Loucy (cell line): Measurements from ENCODE around the gene BHLHE40.

ENCODE experiments used
- H2AFZ ChIP-seq: fragments of 200-600 bp; sonication (generic); 2 replicates; pipeline ENCODE4 v1.6.0; 2016; ENCODE audit warnings: antibody characterized with exemption, mild to moderate bottlenecking, low read length, moderate library complexity
- H3F3A ChIP-seq: fragments of 200-600 bp; 2 replicates; pipeline ENCODE4 v1.6.0; 2016; ENCODE audit warnings: antibody characterized with exemption, low read depth, mild to moderate bottlenecking
- H3K27me3 ChIP-seq: fragments of 200-600 bp; sonication (generic); 2 replicates; pipeline ENCODE4 v1.6.1; 2014; ENCODE audit warnings: low read length, mild to moderate bottlenecking; ENCODE audit not compliant: insufficient read depth, poor library complexity, severe bottlenecking
- H3K36me3 ChIP-seq: fragments of 200-600 bp; sonication (generic); 2 replicates; pipeline ENCODE4 v1.6.1; 2016; ENCODE audit warnings: low read length; ENCODE audit not compliant: insufficient read depth
- H3K4me1 ChIP-seq: fragments of 200-600 bp; sonication (generic); 2 replicates; pipeline ENCODE4 v1.5.1; 2014; ENCODE audit warnings: low read length, mild to moderate bottlenecking; ENCODE audit not compliant: insufficient read depth, poor library complexity, severe bottlenecking
- H3K4me2 ChIP-seq: fragments of 200-600 bp; sonication (generic); 2 replicates; pipeline ENCODE4 v1.6.0; 2014; ENCODE audit warnings: antibody characterized with exemption, low read length, low read depth, mild to moderate bottlenecking; ENCODE audit not compliant: poor library complexity, severe bottlenecking
- H3K4me3 ChIP-seq: fragments of 200-600 bp; sonication (generic); 2 replicates; pipeline ENCODE4 v1.5.1; 2014; ENCODE audit warnings: low read length, mild to moderate bottlenecking, mixed read lengths; ENCODE audit not compliant: poor library complexity, severe bottlenecking
- H3K79me2 ChIP-seq: fragments of 200-600 bp; sonication (generic); 2 replicates; pipeline ENCODE4 v1.6.1; 2014; ENCODE audit warnings: low read length; ENCODE audit not compliant: insufficient read depth
- H3K9ac ChIP-seq: fragments of 200-600 bp; sonication (generic); 2 replicates; pipeline ENCODE4 v1.6.0; 2014; ENCODE audit warnings: mild to moderate bottlenecking, low read depth, low read length, moderate library complexity; ENCODE audit not compliant: poor library complexity, severe bottlenecking
- H3K9me2 ChIP-seq: fragments of 200-600 bp; sonication (generic); replicated peaks from 2 replicates; pipeline ENCODE4 v1.6.1; 2016; ENCODE audit warnings: low read depth, low read length, mixed read lengths
- H3K9me3 ChIP-seq: fragments of 200-600 bp; sonication (generic); 2 replicates; pipeline ENCODE4 v1.6.1; 2014; ENCODE audit warnings: mild to moderate bottlenecking, antibody characterized with exemption, low read length, low read depth; ENCODE audit not compliant: insufficient read depth
- H4K20me1 ChIP-seq: fragments of 200-600 bp; sonication (generic); 2 replicates; pipeline ENCODE4 v1.6.0; 2014; ENCODE audit warnings: antibody characterized with exemption, low read length, mild to moderate bottlenecking; ENCODE audit not compliant: insufficient read depth, poor library complexity, severe bottlenecking
- CTCF ChIP-seq: fragments of 200-600 bp; sonication (generic); conservative IDR thresholded peaks from 2 replicates; pipeline ENCODE4 v1.5.1; 2014; ENCODE audit warnings: mild to moderate bottlenecking, antibody characterized with exemption, low read length
- EZH2phosphoT487 ChIP-seq: fragments of 200-600 bp; IDR thresholded peaks from 2 replicates; pipeline ENCODE4 v1.6.1; 2018; ENCODE audit warnings: antibody characterized with exemption, mild to moderate bottlenecking, moderate library complexity, borderline replicate concordance

Gene BHLHE40

GRCh38 chr3:4949004-4949403 lies 30.2 kb upstream of the BHLHE40 start:
- no peaks in the 10 kb centered on the region for H3K9me2 ChIP-seq
- H3K9me3 ChIP-seq = no peaks in the 10 kb centered on the region
- H3K4me1 ChIP-seq = no peaks in the 10 kb centered on the region
- H3K4me2 ChIP-seq = no peak overlapping the region
- H3K79me2 ChIP-seq = no peaks in the 10 kb centered on the region
- no peak overlapping the region for H3K9ac ChIP-seq
- H3K27me3 ChIP-seq = no peaks in the 10 kb centered on the region
- no peak overlapping the region for H3K4me3 ChIP-seq
- TF ChIP-seq CTCF (no peak), EZH2phosphoT487 (no peak)
- H2AFZ ChIP-seq = no peak overlapping the region
- H4K20me1 ChIP-seq = no peaks in the 10 kb centered on the region
- no peaks in the 10 kb centered on the region for H3K36me3 ChIP-seq
- no peaks in the 10 kb centered on the region for H3F3A ChIP-seq

GRCh38 chr3:4949659-4950058 lies 29.6 kb upstream of the BHLHE40 start:
- H3K9me2 ChIP-seq = no peaks in the 10 kb centered on the region
- no peaks in the 10 kb centered on the region for H3K36me3 ChIP-seq
- H3K4me3 ChIP-seq = no peak overlapping the region
- H3K4me2 ChIP-seq = no peak overlapping the region
- H3K9me3 ChIP-seq = no peaks in the 10 kb centered on the region
- H3K27me3 ChIP-seq = no peaks in the 10 kb centered on the region
- H3K79me2 ChIP-seq = no peaks in the 10 kb centered on the region
- no peaks in the 10 kb centered on the region for H4K20me1 ChIP-seq
- no peaks in the 10 kb centered on the region for H3K4me1 ChIP-seq
- TF ChIP-seq EZH2phosphoT487 (no peak), CTCF (no peak)
- H3K9ac ChIP-seq = no peak overlapping the region
- no peak overlapping the region for H2AFZ ChIP-seq
- no peaks in the 10 kb centered on the region for H3F3A ChIP-seq

GRCh38 chr3:4950351-4950784 lies 28.9 kb upstream of the BHLHE40 start:
- H3K4me3 ChIP-seq = no peak overlapping the region
- no peaks in the 10 kb centered on the region for H3K9me3 ChIP-seq
- no peak overlapping the region for H2AFZ ChIP-seq
- H3F3A ChIP-seq = no peaks in the 10 kb centered on the region
- no peaks in the 10 kb centered on the region for H3K4me1 ChIP-seq
- no peak for TF ChIP-seq EZH2phosphoT487
- H3K4me2 ChIP-seq = no peak overlapping the region
- H3K36me3 ChIP-seq = no peaks in the 10 kb centered on the region
- no peak overlapping the region for H3K9ac ChIP-seq
- no peaks in the 10 kb centered on the region for H3K27me3 ChIP-seq
- no peaks in the 10 kb centered on the region for H3K79me2 ChIP-seq
- H3K9me2 ChIP-seq = no peaks in the 10 kb centered on the region
- H4K20me1 ChIP-seq = no peaks in the 10 kb centered on the region

GRCh38 chr3:4950948-4951347 lies 28.3 kb upstream of the BHLHE40 start:
- no peak overlapping the region for H3K4me2 ChIP-seq
- H3K79me2 ChIP-seq = no peaks in the 10 kb centered on the region
- no peak overlapping the region for H2AFZ ChIP-seq
- H3K4me3 ChIP-seq = no peak overlapping the region
- H3K9ac ChIP-seq = no peak overlapping the region
- H3K36me3 ChIP-seq = no peaks in the 10 kb centered on the region
- TF ChIP-seq EZH2phosphoT487 (no peak), CTCF (no peak)
- H4K20me1 ChIP-seq = no peaks in the 10 kb centered on the region
- H3K9me3 ChIP-seq = no peaks in the 10 kb centered on the region
- no peaks in the 10 kb centered on the region for H3K4me1 ChIP-seq
- no peaks in the 10 kb centered on the region for H3F3A ChIP-seq
- no peaks in the 10 kb centered on the region for H3K9me2 ChIP-seq
- no peaks in the 10 kb centered on the region for H3K27me3 ChIP-seq
